ENCODE results near the gene KRTAP9-1.
"Not testable (repeated sequence)": the region's sequence is repeated elsewhere in the genome, so short reads cannot be mapped to it uniquely, and the experiment has no call there.

KRTAP9-1 gene

DNA sequence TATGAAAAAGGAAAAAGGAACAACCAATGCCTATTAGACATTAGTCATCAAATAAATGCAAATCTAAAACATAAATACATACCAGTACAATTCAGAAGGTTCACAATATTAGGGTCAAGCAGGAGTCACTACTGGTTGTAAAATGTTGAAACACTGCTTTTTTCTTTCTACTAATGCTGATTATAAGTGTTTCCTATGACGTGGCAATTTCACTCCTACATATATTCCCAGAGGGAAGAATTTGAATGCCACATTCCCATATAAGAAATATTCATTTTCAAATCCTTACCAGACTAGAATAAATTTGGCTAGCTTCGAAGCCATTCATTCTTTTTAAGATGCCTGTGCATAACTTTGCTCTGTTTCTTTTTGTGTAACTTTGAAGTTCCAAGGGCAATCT is 34.1 kb downstream of the KRTAP9-1 start:
- Histone ChIP-seq H3K4me3 (ENCODE audit: low read length in 2 of 2) (no peak overlapping the region), H3K9ac (ENCODE audit: low read length in 2 of 2) (no peak overlapping the region), H3K9me3 (ENCODE audit: control insufficient read depth in 2 of 2, low read length in 2 of 2) (no peaks in the 10 kb centered on the region), H3K4me1 (ENCODE audit: control insufficient read depth, insufficient read depth, low read length) (no peaks in the 10 kb centered on the region), H3K27ac (ENCODE audit: low read length) (no peak overlapping the region), H3K36me3 (ENCODE audit: control insufficient read depth in 2 of 2, insufficient read depth in 2 of 2, low read length in 2 of 2) (no peaks in the 10 kb centered on the region), H3K27me3 (ENCODE audit: control insufficient read depth in 1 of 2, insufficient read depth in 2 of 2, low read length in 2 of 2) (peaks cover 0 to 3% of the 10 kb centered on the region in 2 donors)

DNA sequence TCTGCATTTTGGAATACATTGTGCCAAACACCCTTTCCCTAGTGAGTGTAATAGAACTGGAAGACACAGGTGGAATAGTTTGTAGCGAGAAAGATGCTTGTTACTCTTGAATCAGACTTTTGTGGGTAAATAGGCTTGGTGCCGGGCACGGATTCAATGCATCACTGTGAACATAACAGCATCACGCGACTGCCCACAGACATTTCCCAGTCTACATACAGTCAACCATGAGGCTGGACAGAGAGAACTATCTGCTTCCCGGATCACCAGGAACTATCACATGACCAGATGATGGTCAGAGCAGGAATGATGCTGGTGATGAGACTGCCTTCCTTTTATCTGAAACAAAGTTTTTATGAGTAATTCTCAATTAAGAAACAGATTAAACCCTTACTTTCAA is 36.4 kb downstream of the KRTAP9-1 start:
- H3K9ac ChIP-seq (ENCODE audit: low read length in 2 of 2), result no peak overlapping the region
- H3K36me3 ChIP-seq (ENCODE audit: control insufficient read depth in 2 of 2, insufficient read depth in 2 of 2, low read length in 2 of 2), result no peaks in the 10 kb centered on the region
- no peak overlapping the region for H3K27ac ChIP-seq (ENCODE audit: low read length)
- H3K4me1 ChIP-seq (ENCODE audit: control insufficient read depth, insufficient read depth, low read length), result no peaks in the 10 kb centered on the region
- H3K9me3 ChIP-seq (ENCODE audit: control insufficient read depth in 2 of 2, low read length in 2 of 2), result no peaks in the 10 kb centered on the region
- H3K27me3 ChIP-seq (ENCODE audit: control insufficient read depth in 1 of 2, insufficient read depth in 2 of 2, low read length in 2 of 2), result peaks cover 0 to 5% of the 10 kb centered on the region in 2 donors
- no peak overlapping the region for H3K4me3 ChIP-seq (ENCODE audit: low read length in 2 of 2)

DNA sequence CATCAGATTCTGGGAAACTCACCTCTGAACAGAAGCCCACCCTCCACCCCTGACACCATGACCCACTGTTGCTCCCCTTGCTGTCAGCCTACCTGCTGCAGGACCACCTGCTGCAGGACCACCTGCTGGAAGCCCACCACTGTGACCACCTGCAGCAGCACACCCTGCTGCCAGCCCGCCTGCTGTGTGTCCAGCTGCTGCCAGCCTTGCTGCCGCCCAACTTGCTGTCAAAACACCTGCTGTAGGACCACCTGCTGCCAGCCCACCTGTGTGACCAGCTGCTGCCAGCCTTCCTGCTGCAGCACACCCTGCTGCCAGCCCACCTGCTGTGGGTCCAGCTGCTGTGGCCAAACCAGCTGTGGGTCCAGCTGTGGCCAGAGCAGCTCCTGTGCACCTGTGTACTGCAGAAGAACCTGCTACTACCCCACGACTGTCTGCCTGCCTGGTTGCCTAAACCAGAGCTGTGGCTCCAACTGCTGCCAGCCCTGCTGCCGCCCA is 37.0 kb downstream of the KRTAP9-1 start, which contains the start of gene KRTAP9-2:
TSS of gene KRTAP9-2 (plus strand) at position 51 of the 498 bp plus-strand sequence. CDS start at position 58, 7 bp downstream.
- H3K9ac ChIP-seq (ENCODE audit: low read length in 2 of 2); H3K4me1 ChIP-seq (ENCODE audit: control insufficient read depth, insufficient read depth, low read length); H3K27ac ChIP-seq (ENCODE audit: low read length); H3K9me3 ChIP-seq (ENCODE audit: control insufficient read depth in 2 of 2, low read length in 2 of 2); H3K36me3 ChIP-seq (ENCODE audit: control insufficient read depth in 2 of 2, insufficient read depth in 2 of 2, low read length in 2 of 2); H3K27me3 ChIP-seq (ENCODE audit: control insufficient read depth in 1 of 2, insufficient read depth in 2 of 2, low read length in 2 of 2); H3K4me3 ChIP-seq (ENCODE audit: low read length in 2 of 2): not testable (repeated sequence)

DNA sequence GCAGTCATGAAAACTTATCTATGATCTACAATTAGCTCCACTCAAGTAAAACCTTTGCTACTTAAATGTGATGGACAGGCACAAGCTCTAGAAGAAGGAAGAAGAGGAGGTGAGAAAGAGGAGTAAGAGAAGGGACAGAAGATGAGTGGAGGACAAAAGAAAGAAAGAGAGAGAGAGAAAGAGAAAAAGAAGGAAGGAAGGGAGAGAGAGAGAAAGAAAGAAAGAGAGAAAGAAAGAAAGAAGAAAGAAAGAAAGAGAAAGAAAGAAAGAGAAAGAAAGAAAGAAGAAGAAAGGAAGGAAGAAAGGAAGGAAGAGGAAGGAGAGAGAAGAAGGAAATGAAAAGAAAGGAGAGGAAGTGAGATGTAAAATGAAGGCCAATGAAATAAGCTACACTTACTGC is 40.4 kb downstream of the KRTAP9-1 start:
- H3K27me3 ChIP-seq (ENCODE audit: control insufficient read depth in 1 of 2, insufficient read depth in 2 of 2, low read length in 2 of 2), result peaks cover 0 to 5% of the 10 kb centered on the region in 2 donors

DNA sequence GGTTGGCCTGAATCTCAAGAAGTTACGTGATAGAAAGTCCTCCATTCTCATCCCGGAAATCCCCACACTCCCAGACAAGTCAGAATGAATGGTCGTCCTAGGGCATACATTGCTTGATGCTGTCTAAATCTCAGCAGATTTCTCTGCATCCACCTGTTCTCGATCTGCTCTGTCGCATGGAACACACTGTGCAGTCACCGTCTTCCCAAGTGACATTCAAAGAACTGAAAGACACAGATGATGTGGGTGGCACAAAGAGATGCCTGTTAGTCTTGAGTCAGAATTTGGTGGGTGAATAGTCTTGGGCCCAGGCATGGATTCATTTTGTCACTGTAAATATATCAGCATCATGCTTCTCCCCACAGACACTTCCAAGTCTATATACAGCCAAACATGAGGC is 42.0 kb downstream of the KRTAP9-1 start:
- H3K9me3 ChIP-seq (ENCODE audit: control insufficient read depth in 2 of 2, low read length in 2 of 2), result no peaks in the 10 kb centered on the region
- no peak overlapping the region for H3K9ac ChIP-seq (ENCODE audit: low read length in 2 of 2)
- peaks cover 0 to 2% of the 10 kb centered on the region in 2 donors for H3K27me3 ChIP-seq (ENCODE audit: control insufficient read depth in 1 of 2, insufficient read depth in 2 of 2, low read length in 2 of 2)
- no peak overlapping the region for H3K4me3 ChIP-seq (ENCODE audit: low read length in 2 of 2)
- no peaks in the 10 kb centered on the region for H3K4me1 ChIP-seq (ENCODE audit: control insufficient read depth, insufficient read depth, low read length)
- no peak overlapping the region for H3K27ac ChIP-seq (ENCODE audit: low read length)
- no peaks in the 10 kb centered on the region for H3K36me3 ChIP-seq (ENCODE audit: control insufficient read depth in 2 of 2, insufficient read depth in 2 of 2, low read length in 2 of 2)

More for the DNA sequence above, 40.4 kb downstream of the KRTAP9-1 start:
- no peaks in the 10 kb centered on the region for H3K4me1 ChIP-seq (ENCODE audit: control insufficient read depth, insufficient read depth, low read length)
- H3K9ac ChIP-seq (ENCODE audit: low read length in 2 of 2), result no peak overlapping the region
- no peak overlapping the region for H3K27ac ChIP-seq (ENCODE audit: low read length)
- no peaks in the 10 kb centered on the region for H3K36me3 ChIP-seq (ENCODE audit: control insufficient read depth in 2 of 2, insufficient read depth in 2 of 2, low read length in 2 of 2)
- H3K4me3 ChIP-seq (ENCODE audit: low read length in 2 of 2), result no peak overlapping the region
- no peaks in the 10 kb centered on the region for H3K9me3 ChIP-seq (ENCODE audit: control insufficient read depth in 2 of 2, low read length in 2 of 2)

DNA sequence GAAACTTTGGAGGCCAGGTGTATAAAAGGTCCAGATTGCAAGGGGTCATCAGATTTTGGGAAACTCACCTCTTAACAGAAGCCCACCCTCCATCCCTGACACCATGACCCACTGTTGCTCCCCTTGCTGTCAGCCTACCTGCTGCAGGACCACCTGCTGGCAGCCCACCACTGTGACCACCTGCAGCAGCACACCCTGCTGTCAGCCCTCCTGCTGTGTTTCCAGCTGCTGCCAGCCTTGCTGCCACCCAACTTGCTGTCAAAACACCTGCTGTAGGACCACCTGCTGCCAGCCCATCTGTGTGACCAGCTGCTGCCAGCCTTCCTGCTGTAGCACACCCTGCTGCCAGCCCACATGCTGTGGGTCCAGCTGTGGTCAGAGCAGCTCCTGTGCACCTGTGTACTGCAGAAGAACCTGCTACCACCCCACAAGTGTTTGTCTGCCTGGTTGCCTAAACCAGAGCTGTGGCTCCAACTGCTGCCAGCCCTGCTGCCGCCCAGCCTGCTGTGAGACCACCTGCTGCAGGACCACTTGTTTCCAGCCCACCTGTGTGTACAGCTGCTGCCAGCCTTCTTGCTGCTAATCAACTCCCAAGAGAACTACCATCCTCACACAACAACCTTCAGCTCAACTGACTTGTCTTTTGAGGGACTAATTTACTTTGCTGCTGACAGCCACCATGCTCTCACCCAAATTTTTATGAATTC is 42.9 kb downstream of the KRTAP9-1 start, which contains the start of gene KRTAP9-3:
TSS of gene KRTAP9-3 (plus strand) at position 51 of the 707 bp plus-strand sequence. CDS start at position 104, 53 bp downstream.
- not testable (repeated sequence) for H3K9me3 ChIP-seq (ENCODE audit: control insufficient read depth in 2 of 2, low read length in 2 of 2); H3K36me3 ChIP-seq (ENCODE audit: control insufficient read depth in 2 of 2, insufficient read depth in 2 of 2, low read length in 2 of 2); H3K4me3 ChIP-seq (ENCODE audit: low read length in 2 of 2); H3K27ac ChIP-seq (ENCODE audit: low read length); H3K4me1 ChIP-seq (ENCODE audit: control insufficient read depth, insufficient read depth, low read length); H3K9ac ChIP-seq (ENCODE audit: low read length in 2 of 2); H3K27me3 ChIP-seq (ENCODE audit: control insufficient read depth in 1 of 2, insufficient read depth in 2 of 2, low read length in 2 of 2)

DNA sequence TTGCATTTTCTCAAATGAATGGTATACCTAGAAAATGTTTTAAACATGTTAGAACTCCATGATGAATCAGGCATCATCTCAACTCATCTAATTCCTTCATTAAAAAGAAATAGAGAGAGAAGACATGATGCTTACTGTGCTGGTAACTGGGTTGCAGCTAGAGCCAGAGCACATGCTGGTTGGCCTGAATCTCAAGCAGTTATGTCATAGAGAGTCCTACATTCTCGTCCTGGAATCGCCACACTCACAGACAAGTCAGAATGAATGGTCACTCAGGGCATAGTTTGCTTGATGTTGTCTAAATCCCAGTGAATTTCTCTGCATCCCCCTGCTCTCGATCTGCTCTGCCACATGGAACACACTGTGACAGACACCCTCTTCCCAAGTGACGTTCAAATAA is 47.4 kb downstream of the KRTAP9-1 start:
- not testable (repeated sequence) for H3K4me1 ChIP-seq (ENCODE audit: control insufficient read depth, insufficient read depth, low read length); H3K27me3 ChIP-seq (ENCODE audit: control insufficient read depth in 1 of 2, insufficient read depth in 2 of 2, low read length in 2 of 2); H3K4me3 ChIP-seq (ENCODE audit: low read length in 2 of 2); H3K9me3 ChIP-seq (ENCODE audit: control insufficient read depth in 2 of 2, low read length in 2 of 2); H3K36me3 ChIP-seq (ENCODE audit: control insufficient read depth in 2 of 2, insufficient read depth in 2 of 2, low read length in 2 of 2); H3K27ac ChIP-seq (ENCODE audit: low read length); H3K9ac ChIP-seq (ENCODE audit: low read length in 2 of 2)

DNA sequence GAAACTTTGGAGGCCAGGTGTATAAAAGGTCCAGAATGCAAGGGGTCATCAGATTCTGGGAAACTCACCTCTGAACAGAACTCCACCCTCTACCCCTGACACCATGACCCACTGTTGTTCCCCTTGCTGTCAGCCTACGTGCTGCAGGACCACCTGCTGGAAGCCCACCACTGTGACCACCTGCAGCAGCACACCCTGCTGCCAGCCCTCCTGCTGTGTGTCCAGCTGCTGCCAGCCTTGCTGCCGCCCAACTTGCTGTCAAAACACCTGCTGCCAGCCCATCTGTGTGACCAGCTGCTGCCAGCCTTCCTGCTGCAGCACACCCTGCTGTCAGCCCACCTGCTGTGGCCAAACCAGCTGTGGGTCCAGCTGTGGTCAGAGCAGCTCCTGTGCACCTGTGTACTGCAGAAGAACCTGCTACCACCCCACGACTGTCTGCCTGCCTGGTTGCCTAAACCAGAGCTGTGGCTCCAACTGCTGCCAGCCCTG is 48.3 kb downstream of the KRTAP9-1 start, which contains the start of gene KRTAP9-8:
TSS of gene KRTAP9-8 (plus strand) at position 51 of the 489 bp plus-strand sequence. CDS start at position 104, 53 bp downstream.
- not testable (repeated sequence) for H3K27ac ChIP-seq (ENCODE audit: low read length); H3K9ac ChIP-seq (ENCODE audit: low read length in 2 of 2); H3K27me3 ChIP-seq (ENCODE audit: control insufficient read depth in 1 of 2, insufficient read depth in 2 of 2, low read length in 2 of 2); H3K9me3 ChIP-seq (ENCODE audit: control insufficient read depth in 2 of 2, low read length in 2 of 2); H3K36me3 ChIP-seq (ENCODE audit: control insufficient read depth in 2 of 2, insufficient read depth in 2 of 2, low read length in 2 of 2); H3K4me1 ChIP-seq (ENCODE audit: control insufficient read depth, insufficient read depth, low read length); H3K4me3 ChIP-seq (ENCODE audit: low read length in 2 of 2)
